ENCODE data around the gene TRMT10B. TPM values are rescaled to one million over a fixed set of nuclear protein-coding genes. Genes with fewer than 3 reads are reported as not detected.

The TRMT10B gene
- polyA plus RNA-seq, 3 donors: 5.2 to 12.4 (median 9.4) TPM

DNA sequence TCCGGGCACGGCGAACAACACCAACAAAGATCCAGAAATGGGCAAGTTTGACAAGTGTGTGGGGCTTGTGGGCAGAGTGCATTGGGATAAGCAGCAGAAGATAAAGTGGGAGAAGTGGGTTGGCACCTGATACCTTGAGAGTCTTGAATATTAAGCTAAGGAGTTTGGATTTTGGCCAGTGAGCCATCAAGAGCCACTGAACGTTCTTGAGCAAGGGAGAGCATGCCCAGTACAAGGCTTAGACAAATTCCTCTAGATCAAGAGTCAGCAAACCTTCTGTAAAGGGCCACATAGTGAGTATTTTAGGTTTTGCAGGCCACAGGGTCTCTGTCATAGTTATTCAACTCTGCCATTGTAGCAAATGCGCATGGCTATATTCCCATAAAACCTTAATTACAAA is 26.6 kb upstream of the TRMT10B start:
- H3K9ac ChIP-seq (ENCODE audit: insufficient read depth, low read length, poor library complexity, severe bottlenecking): no peak overlapping the region
- Mint-ChIP-seq H3K4me1 (no peaks in the 10 kb centered on the region), H3K4me3 (no peak overlapping the region), H3K27ac (no peak overlapping the region), H3K36me3 (no peaks in the 10 kb centered on the region), H3K9me3 (no peaks in the 10 kb centered on the region), H3K27me3 (ENCODE audit: low read depth in 3 of 3) (peaks cover 0 to 7% (median 1%) of the 10 kb centered on the region in 3 donors)
- H3K36me3 ChIP-seq (replicated peaks in 1 of 2; ENCODE audit: control insufficient read depth in 1 of 2, insufficient read depth in 2 of 2, low read length in 2 of 2): no peaks in the 10 kb centered on the region
- 100% methylated on average over 3 of the region's 5 CpGs for WGBS (ENCODE audit: insufficient coverage)
- no peak overlapping the region for H2AFZ ChIP-seq (ENCODE audit: insufficient read depth, low read depth, low read length, poor library complexity, severe bottlenecking)
- TF ChIP-seq, protein P1, sequence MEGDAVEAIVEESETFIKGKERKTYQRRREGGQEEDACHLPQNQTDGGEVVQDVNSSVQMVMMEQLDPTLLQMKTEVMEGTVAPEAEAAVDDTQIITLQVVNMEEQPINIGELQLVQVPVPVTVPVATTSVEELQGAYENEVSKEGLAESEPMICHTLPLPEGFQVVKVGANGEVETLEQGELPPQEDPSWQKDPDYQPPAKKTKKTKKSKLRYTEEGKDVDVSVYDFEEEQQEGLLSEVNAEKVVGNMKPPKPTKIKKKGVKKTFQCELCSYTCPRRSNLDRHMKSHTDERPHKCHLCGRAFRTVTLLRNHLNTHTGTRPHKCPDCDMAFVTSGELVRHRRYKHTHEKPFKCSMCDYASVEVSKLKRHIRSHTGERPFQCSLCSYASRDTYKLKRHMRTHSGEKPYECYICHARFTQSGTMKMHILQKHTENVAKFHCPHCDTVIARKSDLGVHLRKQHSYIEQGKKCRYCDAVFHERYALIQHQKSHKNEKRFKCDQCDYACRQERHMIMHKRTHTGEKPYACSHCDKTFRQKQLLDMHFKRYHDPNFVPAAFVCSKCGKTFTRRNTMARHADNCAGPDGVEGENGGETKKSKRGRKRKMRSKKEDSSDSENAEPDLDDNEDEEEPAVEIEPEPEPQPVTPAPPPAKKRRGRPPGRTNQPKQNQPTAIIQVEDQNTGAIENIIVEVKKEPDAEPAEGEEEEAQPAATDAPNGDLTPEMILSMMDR (IDR thresholded peaks at IDR 0.05): no peak
- H3K79me2 ChIP-seq (ENCODE audit: insufficient read depth, low read length): no peaks in the 10 kb centered on the region
- H3K4me1 ChIP-seq (ENCODE audit: control insufficient read depth in 1 of 2, insufficient read depth in 2 of 2, low read length in 2 of 2): no peaks in the 10 kb centered on the region
- H3K27me3 ChIP-seq (ENCODE audit: control insufficient read depth in 2 of 2, insufficient read depth in 2 of 2, low read length in 2 of 2): no peaks in the 10 kb centered on the region
- no peak overlapping the region for H3K4me3 ChIP-seq (replicated peaks in 1 of 3; ENCODE audit: low read depth in 2 of 3, low read length in 3 of 3)
- H4K20me1 ChIP-seq (ENCODE audit: insufficient read depth, low read length): no peaks in the 10 kb centered on the region
- no peaks in the 10 kb centered on the region for H3K9me3 ChIP-seq (replicated peaks in 1 of 2; ENCODE audit: control insufficient read depth in 1 of 2, insufficient read depth in 1 of 2, low read length in 2 of 2)
- H3K4me2 ChIP-seq (replicated peaks; ENCODE audit: extremely low read depth, low read length, poor library complexity, severe bottlenecking): no peak overlapping the region
- no peak overlapping the region for H3K27ac ChIP-seq (ENCODE audit: low read depth in 1 of 2, low read length in 2 of 2)
- no peak for DNase-seq
- intact Hi-C loops (cut with micrococcal nuclease): no loop called here

DNA sequence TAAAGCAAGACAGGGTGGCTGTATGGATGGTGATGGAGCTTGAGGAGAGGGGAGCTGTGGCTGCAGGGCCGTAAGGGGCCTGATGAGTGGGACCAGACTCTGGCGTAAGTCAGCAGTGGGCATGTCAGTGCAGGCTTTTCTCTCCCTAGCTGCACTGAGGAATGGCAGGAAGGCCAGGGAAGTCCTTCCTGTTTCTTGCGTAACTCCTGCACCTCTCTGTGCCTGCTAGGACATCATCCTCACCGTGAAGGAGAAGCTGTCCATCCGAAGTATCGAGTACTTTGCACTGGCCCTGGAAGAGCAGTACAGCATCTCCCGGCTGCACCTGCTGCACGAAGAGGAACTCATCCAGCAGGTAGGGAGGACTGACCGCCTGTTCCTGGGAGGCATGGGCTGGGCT is 24.1 kb upstream of the TRMT10B start:
- Mint-ChIP-seq H3K27me3 (ENCODE audit: low read depth in 3 of 3) (peaks cover 0 to 8% (median 4%) of the 10 kb centered on the region in 3 donors), H3K27ac (peak overlapping the region in 1 of 7 donors; percentile 54), H3K4me3 (no peak overlapping the region), H3K4me1 (no peaks in the 10 kb centered on the region), H3K9me3 (peaks cover 0 to 1% (median 0%) of the 10 kb centered on the region in 7 donors), H3K36me3 (no peaks in the 10 kb centered on the region)
- intact Hi-C loops (cut with micrococcal nuclease): no loop called here
- H3K9me3 ChIP-seq (replicated peaks in 1 of 2; ENCODE audit: control insufficient read depth in 1 of 2, insufficient read depth in 1 of 2, low read length in 2 of 2): no peaks in the 10 kb centered on the region
- 91% methylated on average over 7 of the region's 9 CpGs for WGBS (ENCODE audit: insufficient coverage)
- H3K27ac ChIP-seq (ENCODE audit: low read depth in 1 of 2, low read length in 2 of 2): no peak overlapping the region
- no peak overlapping the region for H3K4me2 ChIP-seq (replicated peaks; ENCODE audit: extremely low read depth, low read length, poor library complexity, severe bottlenecking)
- H3K79me2 ChIP-seq (ENCODE audit: insufficient read depth, low read length): no peaks in the 10 kb centered on the region
- TF ChIP-seq, protein P1 (IDR thresholded peaks at IDR 0.05): no peak
- no peaks in the 10 kb centered on the region for H3K27me3 ChIP-seq (ENCODE audit: control insufficient read depth in 2 of 2, insufficient read depth in 2 of 2, low read length in 2 of 2)
- no peaks in the 10 kb centered on the region for H3K36me3 ChIP-seq (replicated peaks in 1 of 2; ENCODE audit: control insufficient read depth in 1 of 2, insufficient read depth in 2 of 2, low read length in 2 of 2)
- H3K9ac ChIP-seq (ENCODE audit: insufficient read depth, low read length, poor library complexity, severe bottlenecking): no peak overlapping the region
- H3K4me1 ChIP-seq (ENCODE audit: control insufficient read depth in 1 of 2, insufficient read depth in 2 of 2, low read length in 2 of 2): no peaks in the 10 kb centered on the region
- no peak overlapping the region for H3K4me3 ChIP-seq (replicated peaks in 1 of 3; ENCODE audit: low read depth in 2 of 3, low read length in 3 of 3)
- no peak for DNase-seq
- H2AFZ ChIP-seq (ENCODE audit: insufficient read depth, low read depth, low read length, poor library complexity, severe bottlenecking): no peak overlapping the region
- H4K20me1 ChIP-seq (ENCODE audit: insufficient read depth, low read length): no peaks in the 10 kb centered on the region

All from CD14-positive monocyte (primary cell).